NT2/D1 (cell line): ENCODE results near the gene CMC4.

ENCODE experiments used
- SUZ12 ChIP-seq: IDR thresholded peaks from 2 replicates; pipeline ENCODE4 v1.6.1; 2011; ENCODE audit not compliant: insufficient read length, insufficient read depth; ENCODE audit errors: extremely low read depth
- ZNF274 ChIP-seq: IDR thresholded peaks from 2 replicates; pipeline ENCODE4 v1.6.1; 2011; ENCODE audit warnings: mild to moderate bottlenecking, low read depth, low read length

GRCh38 chrX:155055494-155055893 lies 15.4 kb downstream of the CMC4 start:
- TF ChIP-seq SUZ12 (no peak), ZNF274 (no peak)
